PC-3 (cell line): ENCODE measurements around the gene WDR46.

Experiments
- CTCF ChIP-seq: fragments of 300-600 bp; sonication (generic); conservative IDR thresholded peaks from 2 replicates; pipeline ENCODE4 v1.5.1; 2017; ENCODE audit warnings: antibody characterized with exemption, low read depth, mild to moderate bottlenecking, low read length
- EZH2phosphoT487 ChIP-seq: fragments of 300-600 bp; sonication (generic); IDR thresholded peaks from 2 replicates; pipeline ENCODE4 v1.6.1; 2018; ENCODE audit warnings: mild to moderate bottlenecking, antibody characterized with exemption, low read length, borderline replicate concordance

- no peak for TF ChIP-seq CTCF
- no peak for TF ChIP-seq EZH2phosphoT487
Measured at GRCh38 chr6:33330736-33331135, 41.7 kb upstream of the WDR46 start.
